Thyroid gland (tissue), 4 donors: ENCODE measurements around the gene ZBTB5.

ENCODE experiments used
- POLR2A ChIP-seq, 2 donors: fragments of 450-650 bp; IDR thresholded peaks; one replicate each; pipeline ENCODE4 v1.6.1; 2017; ENCODE audit warnings: antibody characterized with exemption in 2 of 2, mild to moderate bottlenecking in 2 of 2, moderate library complexity in 1 of 2
- TF ChIP-seq, protein P1 (sequence below), 6 experiments: fragments of 200-600 bp in 3 of 6; fragments of 450-650 bp in 3 of 6; sonication (generic) in 3 of 6; IDR thresholded peaks; one replicate each; pipeline ENCODE4 v1.5.1; 2016 to 2019; ENCODE audit warnings: antibody characterized with exemption in 6 of 6, mild to moderate bottlenecking in 2 of 6, inconsistent platforms in 1 of 6, moderate library complexity in 1 of 6

DNA sequence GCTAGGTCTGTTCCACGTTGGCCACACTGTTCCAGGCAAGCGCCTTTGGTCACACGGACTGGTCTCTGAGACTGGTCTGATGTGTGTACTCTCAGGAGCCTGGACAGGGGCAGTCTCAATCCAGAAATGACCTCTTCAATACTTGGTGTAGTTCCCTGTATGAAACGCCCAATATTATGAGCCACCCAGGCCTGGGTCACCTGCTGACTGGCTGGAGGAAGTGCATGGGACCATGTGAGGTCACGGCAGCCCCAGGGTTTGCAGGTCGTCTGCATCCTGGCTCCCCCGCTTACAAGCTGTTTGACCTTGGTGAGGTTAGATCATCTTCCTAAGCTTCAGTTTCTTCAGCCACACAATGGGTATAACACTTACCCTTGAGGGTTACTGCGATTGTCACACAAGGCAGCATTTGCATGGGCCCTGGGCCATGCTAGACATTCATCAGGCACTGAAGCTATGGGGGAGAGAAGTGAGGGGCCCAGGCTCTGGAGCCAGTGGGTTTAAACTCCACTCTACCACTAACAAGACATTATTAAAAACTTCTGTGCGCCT, 47.9 kb downstream of the ZBTB5 start:
- TF ChIP-seq, protein P1, sequence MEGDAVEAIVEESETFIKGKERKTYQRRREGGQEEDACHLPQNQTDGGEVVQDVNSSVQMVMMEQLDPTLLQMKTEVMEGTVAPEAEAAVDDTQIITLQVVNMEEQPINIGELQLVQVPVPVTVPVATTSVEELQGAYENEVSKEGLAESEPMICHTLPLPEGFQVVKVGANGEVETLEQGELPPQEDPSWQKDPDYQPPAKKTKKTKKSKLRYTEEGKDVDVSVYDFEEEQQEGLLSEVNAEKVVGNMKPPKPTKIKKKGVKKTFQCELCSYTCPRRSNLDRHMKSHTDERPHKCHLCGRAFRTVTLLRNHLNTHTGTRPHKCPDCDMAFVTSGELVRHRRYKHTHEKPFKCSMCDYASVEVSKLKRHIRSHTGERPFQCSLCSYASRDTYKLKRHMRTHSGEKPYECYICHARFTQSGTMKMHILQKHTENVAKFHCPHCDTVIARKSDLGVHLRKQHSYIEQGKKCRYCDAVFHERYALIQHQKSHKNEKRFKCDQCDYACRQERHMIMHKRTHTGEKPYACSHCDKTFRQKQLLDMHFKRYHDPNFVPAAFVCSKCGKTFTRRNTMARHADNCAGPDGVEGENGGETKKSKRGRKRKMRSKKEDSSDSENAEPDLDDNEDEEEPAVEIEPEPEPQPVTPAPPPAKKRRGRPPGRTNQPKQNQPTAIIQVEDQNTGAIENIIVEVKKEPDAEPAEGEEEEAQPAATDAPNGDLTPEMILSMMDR (IDR thresholded peaks at IDR 0.05): no peak
- TF ChIP-seq POLR2A (IDR thresholded peaks at IDR 0.05): no peak
